Ectodermal cell (in vitro differentiated cells): ENCODE data around the gene DTNBP1. TPM values are rescaled to one million over a fixed set of nuclear protein-coding genes. Genes with fewer than 3 reads are reported as not detected.

Experiments used
- H3K27ac ChIP-seq: 2 replicates; pipeline ENCODE4 v1.7.0; 2013; ENCODE audit warnings: mild to moderate bottlenecking, low read depth, low read length; ENCODE audit not compliant: insufficient read depth, poor library complexity, severe bottlenecking
- H3K27me3 ChIP-seq: 2 replicates; pipeline ENCODE4 v1.7.0; 2013; ENCODE audit warnings: mild to moderate bottlenecking, low read length; ENCODE audit not compliant: insufficient read depth, control insufficient read depth, poor library complexity, severe bottlenecking
- H3K36me3 ChIP-seq: one replicate; pipeline ENCODE4 v1.7.0; 2013; ENCODE audit warnings: low read length; ENCODE audit not compliant: control insufficient read depth, insufficient read depth
- H3K4me1 ChIP-seq: one replicate; pipeline ENCODE4 v1.7.0; 2013; ENCODE audit warnings: low read length; ENCODE audit not compliant: control insufficient read depth, insufficient read depth
- H3K4me3 ChIP-seq: 2 replicates; pipeline ENCODE4 v1.7.0; 2013; ENCODE audit warnings: low read depth, low read length, control low read depth; ENCODE audit not compliant: insufficient read depth
- H3K9me3 ChIP-seq: 2 replicates; pipeline ENCODE4 v1.7.0; 2013; ENCODE audit warnings: mild to moderate bottlenecking, low read length, moderate library complexity; ENCODE audit not compliant: control insufficient read depth
- WGBS, 2 experiments: methylation state at CpG; one replicate each; pipeline ENCODE4 v1.1.7; 2013; ENCODE audit warnings: missing lambda C conversion rate in 2 of 2; 5-methylcytosine and 5-hydroxymethylcytosine counted together
- polyA plus RNA-seq, 4 experiments: library from polyadenylated mRNA; stranded (reverse); fragments of 50-300 nt; gene quantifications; one replicate each; pipeline ENCODE4 v1.2.3, GENCODE V29; 2013

The DTNBP1 gene, protein sequence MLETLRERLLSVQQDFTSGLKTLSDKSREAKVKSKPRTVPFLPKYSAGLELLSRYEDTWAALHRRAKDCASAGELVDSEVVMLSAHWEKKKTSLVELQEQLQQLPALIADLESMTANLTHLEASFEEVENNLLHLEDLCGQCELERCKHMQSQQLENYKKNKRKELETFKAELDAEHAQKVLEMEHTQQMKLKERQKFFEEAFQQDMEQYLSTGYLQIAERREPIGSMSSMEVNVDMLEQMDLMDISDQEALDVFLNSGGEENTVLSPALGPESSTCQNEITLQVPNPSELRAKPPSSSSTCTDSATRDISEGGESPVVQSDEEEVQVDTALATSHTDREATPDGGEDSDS
- 21.9 TPM for polyA plus RNA-seq (2013, experiment 1 of 4)
- 21.2 TPM for polyA plus RNA-seq (2013, experiment 2 of 4)
- polyA plus RNA-seq (2013, experiment 3 of 4): 21.0 TPM
- 20.1 TPM for polyA plus RNA-seq (2013, experiment 4 of 4)

DNA sequence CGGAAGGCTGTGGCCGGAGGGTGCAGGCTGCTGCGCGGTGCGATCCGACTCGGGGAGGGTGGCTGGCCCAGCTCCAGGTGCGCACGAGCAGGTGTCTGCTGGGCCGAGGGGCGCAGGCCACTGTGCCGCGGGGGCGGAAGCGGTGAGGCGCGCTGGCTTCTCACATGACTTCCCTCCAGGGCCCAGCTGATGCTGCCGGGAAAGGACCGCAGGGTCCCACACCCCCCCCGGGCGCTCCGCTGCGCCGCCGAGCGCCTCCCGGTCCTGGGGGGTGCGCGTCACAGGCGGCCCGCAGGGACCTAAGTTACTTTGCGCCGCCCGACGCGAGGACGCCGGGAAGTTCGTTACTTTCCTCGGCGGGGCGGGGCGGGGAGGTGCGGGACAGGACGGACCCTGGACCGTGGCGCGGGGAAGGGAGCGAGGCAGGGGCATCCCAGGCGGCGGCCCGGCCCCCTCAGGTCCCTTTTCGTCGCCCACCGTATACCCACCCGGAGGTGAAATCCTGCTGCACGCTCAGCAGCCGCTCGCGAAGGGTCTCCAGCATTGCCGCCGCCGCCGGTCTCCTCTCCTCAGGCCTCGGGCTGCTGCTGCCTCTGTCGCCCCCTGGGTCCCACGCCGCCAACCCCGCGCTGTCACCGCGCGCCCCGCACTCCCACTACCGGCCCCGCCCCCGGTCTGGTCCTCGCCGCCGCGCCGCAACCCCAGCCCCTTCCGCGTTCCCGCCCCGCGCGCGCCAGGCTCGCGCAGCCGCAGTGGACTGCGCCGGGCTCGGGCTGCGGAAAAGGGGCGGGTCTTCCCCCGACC lies at the start of gene DTNBP1:
Gene DTNBP1 (minus strand): TSS at position 703 of the 804 bp plus-strand sequence. CDS start 159 bp downstream, at position 544.
- 0% methylated on average over 98 of the region's 98 CpGs for WGBS, 2 experiments
- H3K4me3 ChIP-seq: peak within 1 kb of the TSS; percentile 64
- H3K27me3 ChIP-seq: peaks cover 16% of the 10 kb centered on the region
- H3K36me3 ChIP-seq: no peaks in the 10 kb centered on the region
- H3K4me1 ChIP-seq: peaks cover 13% of the 10 kb centered on the region
- H3K27ac ChIP-seq: no peak within 1 kb of the TSS
- H3K9me3 ChIP-seq: no peaks in the 10 kb centered on the region

DNA sequence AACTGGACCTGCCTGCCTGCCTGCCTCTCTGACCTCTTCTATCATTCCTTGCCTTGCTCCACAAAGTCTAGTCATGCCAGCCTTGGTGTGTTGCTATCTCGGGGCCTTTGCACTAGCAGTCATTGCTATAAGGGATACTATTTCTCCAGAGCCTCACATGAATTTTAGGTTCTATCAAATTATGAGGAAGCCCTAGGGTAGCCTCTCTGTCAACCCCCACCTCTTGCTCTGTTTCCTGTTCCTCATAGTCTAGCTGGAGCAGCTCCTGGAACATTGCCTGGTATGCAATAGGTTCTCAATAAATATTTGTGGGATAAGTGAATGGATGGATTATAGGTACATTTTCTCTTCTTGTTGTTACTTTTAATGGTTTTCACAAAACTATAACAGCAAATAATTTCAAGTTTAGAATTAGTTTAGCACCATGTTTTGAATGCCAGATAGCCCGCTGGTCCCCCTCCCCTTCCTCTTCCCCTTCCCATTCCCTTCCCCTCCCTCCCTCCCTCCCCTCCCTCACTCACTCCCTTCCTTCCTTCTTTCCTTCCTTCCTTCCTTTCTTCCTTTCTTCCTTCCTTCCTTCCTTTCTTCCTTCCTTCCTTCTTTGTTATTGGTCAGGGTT lies 46.9 kb upstream of the DTNBP1 start:
- H3K27ac ChIP-seq: no peak overlapping the region
- no peaks in the 10 kb centered on the region for H3K9me3 ChIP-seq
- no peaks in the 10 kb centered on the region for H3K4me1 ChIP-seq
- H3K36me3 ChIP-seq: no peaks in the 10 kb centered on the region
- H3K27me3 ChIP-seq: no peaks in the 10 kb centered on the region
- no peak overlapping the region for H3K4me3 ChIP-seq
- 88 to 94% methylated on average over 2 of the region's 2 CpGs for WGBS, 2 experiments

DNA sequence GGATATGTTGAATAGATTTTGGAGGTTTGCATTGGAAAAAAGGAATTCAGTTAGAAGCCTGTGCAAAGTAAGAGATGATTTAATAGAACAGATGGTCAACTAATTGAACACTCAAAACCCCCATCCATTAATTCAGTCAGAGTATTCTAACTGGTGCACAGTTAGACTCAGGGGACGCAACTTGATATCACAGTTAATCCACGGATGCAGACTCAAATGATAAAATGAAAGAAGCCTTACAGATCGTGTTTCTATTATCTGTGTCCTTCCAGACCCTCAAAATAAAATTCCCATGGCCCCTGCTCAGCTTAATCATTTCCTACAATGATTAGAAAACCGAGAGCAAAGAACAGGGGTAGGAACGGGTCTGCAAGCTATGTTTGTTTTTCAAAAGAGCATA lies 45.4 kb upstream of the DTNBP1 start:
- 93 to 94% methylated on average over 5 of the region's 5 CpGs for WGBS, 2 experiments
- H3K27ac ChIP-seq: no peak overlapping the region
- no peak overlapping the region for H3K4me3 ChIP-seq
- no peaks in the 10 kb centered on the region for H3K27me3 ChIP-seq
- H3K4me1 ChIP-seq: no peaks in the 10 kb centered on the region
- H3K9me3 ChIP-seq: no peaks in the 10 kb centered on the region
- H3K36me3 ChIP-seq: no peaks in the 10 kb centered on the region

DNA sequence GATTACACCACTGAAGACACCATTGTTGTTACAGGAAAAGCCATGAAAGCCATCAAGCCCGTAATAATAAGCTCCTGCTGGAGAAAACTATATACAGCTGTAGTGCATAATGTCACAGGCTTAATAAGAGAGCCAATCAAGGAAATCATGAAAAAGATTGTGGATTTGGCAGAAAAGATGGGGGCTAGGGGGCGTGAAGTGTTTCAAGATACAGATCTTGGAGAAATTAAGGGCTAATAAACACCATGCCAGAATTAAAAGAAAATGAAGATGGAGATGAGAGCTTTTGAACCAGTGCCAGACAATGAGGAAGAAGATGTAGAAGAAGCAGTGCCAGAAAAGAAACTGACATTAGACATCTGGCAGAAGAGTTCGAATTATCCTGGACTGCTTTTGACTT lies 43.2 kb upstream of the DTNBP1 start:
- Histone ChIP-seq H3K4me3 (no peak overlapping the region), H3K9me3 (no peaks in the 10 kb centered on the region), H3K27ac (no peak overlapping the region), H3K27me3 (no peaks in the 10 kb centered on the region), H3K36me3 (no peaks in the 10 kb centered on the region), H3K4me1 (no peaks in the 10 kb centered on the region)
- WGBS, 2 experiments: 78 to 79% methylated on average over 3 of the region's 3 CpGs

DNA sequence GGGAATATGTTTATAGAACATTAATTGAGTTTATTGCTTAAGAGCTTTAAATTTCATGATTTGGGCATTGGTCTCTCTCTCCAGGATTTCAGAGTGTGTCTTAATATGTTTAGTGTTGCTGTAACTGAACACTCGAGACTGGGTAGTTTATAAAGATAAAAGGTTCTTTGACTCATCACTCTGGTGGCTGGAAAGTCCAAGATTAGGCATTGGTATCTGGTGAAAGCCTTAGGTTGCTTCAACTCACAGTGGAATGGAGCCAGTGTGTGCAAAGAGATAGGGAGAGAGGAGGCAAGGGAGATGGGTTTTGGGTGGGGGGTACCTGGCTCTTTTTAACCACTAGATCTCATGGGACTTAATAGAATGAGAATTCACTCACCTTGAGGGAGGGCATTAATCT lies 35.6 kb upstream of the DTNBP1 start:
- Histone ChIP-seq H3K27me3 (no peaks in the 10 kb centered on the region), H3K4me3 (no peak overlapping the region), H3K36me3 (no peaks in the 10 kb centered on the region), H3K27ac (no peak overlapping the region), H3K9me3 (no peaks in the 10 kb centered on the region), H3K4me1 (no peaks in the 10 kb centered on the region)
- WGBS, 2 experiments: 93 to 97% methylated on average over 1 of the region's 1 CpG

DNA sequence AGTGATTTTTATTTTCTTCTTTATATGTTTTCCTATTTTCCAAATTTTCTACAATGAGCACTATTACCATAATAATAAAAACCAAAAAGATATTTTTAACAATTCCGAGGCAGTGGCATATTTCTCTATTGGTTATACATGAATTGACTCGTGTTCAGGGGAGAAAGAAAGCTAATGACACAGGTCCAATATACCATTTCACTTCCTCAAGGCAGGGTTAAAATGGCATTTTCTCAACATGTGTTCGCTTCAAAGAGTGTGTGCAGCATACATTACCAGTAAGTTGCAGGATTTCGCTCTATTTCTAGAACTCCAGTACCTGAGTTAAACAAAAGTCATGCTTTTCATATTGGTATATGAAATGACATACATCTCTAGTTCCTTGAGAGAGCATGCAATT lies 35.1 kb upstream of the DTNBP1 start:
- Histone ChIP-seq H3K27me3 (no peaks in the 10 kb centered on the region), H3K9me3 (no peaks in the 10 kb centered on the region), H3K4me1 (no peaks in the 10 kb centered on the region), H3K27ac (no peak overlapping the region), H3K36me3 (no peaks in the 10 kb centered on the region), H3K4me3 (no peak overlapping the region)
- WGBS, 2 experiments: 93 to 94% methylated on average over 4 of the region's 4 CpGs

DNA sequence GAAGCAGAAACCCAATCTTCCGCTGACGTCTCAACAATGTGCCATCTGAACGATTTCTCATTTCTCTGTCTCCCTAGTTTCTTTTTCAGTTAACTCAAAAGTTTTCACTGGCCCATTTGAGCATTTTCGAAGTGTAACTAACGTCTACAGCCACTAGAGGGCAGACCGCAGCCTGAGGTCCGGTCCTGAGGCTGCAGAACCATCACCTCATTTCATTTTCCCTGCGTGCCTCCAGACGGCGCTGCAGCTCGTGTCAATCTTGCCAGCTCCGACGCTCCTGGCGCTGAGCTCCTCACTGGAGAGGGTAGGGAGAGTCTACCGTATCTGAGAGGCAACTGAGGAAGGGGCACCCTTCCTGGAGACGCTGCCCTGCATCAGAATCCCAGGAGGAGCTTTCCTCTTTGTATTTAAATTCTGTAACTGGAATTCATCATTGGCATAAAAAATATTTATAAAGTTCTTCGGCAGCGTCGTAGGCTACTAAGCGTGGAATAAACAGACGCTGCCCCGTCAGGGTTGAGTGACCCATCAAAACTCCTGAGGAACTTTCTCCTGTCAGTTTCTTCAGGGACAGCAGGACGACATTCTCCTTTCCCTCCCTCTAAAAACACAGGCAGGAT lies 28.5 kb upstream of the DTNBP1 start:
- Histone ChIP-seq H3K4me3 (no peak overlapping the region), H3K36me3 (no peaks in the 10 kb centered on the region), H3K4me1 (no peaks in the 10 kb centered on the region), H3K27me3 (no peaks in the 10 kb centered on the region), H3K9me3 (no peaks in the 10 kb centered on the region), H3K27ac (no peak overlapping the region)
- 30 to 31% methylated on average over 23 of the region's 23 CpGs for WGBS, 2 experiments

DNA sequence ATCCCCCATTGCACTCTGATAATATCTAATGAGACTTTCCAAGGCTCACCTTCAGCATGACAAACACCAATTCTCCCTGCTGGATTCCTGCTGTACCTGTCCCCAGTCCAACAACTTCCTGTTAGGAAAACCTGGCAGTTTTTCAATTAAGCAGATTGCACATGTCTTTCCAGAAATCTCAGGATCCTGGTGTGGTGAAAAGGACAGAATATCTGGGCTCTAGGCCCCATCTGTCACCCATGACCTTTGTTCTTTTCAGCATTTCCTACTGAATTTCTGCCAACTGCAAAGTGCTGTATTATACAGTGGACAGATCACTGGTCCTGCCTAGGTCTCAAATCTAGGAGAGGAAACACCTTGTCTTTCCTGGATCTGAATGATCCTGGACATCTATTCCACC lies 27.7 kb upstream of the DTNBP1 start:
- Histone ChIP-seq H3K27ac (no peak overlapping the region), H3K9me3 (no peaks in the 10 kb centered on the region), H3K36me3 (no peaks in the 10 kb centered on the region), H3K4me1 (no peaks in the 10 kb centered on the region), H3K4me3 (no peak overlapping the region), H3K27me3 (no peaks in the 10 kb centered on the region)

DNA sequence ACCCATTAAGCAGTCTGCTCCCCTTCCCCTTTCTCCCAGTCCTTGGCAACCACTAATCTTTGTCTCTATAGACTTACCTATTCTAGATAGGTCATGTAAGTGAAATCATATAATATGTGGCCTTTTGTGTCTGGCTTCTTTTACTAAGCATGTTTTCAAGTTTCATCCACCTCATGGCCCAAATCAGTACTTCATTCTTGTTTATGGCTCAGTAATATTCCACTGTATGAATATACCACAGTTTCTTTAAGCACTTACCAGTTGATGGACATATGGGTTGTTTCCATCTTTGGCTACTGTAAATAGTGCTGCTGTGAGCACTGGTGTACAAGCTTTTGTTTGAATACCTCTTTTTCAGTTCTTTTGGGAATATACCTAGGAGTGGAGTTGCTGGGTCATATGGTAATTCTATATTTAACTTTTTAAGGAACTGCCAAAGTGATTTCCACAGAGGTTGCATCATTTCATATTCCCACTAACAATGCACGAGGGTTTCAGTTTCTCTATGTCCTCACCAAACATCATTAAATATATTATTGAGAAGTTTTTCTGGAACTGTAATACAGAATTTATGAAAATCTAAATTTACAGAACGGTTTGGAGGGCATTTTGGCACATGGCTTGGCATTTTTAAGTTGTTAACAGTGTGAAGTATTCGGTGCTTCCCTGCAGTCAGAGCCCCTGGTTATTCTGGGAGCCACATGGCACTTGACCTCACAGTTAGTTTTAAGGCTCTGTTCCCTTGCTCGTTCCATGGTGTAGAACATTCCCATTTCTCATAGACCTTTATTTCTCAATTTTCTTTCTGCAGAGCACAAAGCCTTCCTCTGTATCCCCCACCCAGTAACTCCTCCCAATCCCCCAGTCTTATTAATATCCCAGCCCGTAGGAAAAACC lies 27.0 kb upstream of the DTNBP1 start:
- Histone ChIP-seq H3K9me3 (no peaks in the 10 kb centered on the region), H3K4me1 (no peaks in the 10 kb centered on the region), H3K27ac (no peak overlapping the region), H3K4me3 (no peak overlapping the region), H3K27me3 (no peaks in the 10 kb centered on the region), H3K36me3 (no peaks in the 10 kb centered on the region)
- 90 to 92% methylated on average over 4 of the region's 5 CpGs for WGBS, 2 experiments
